Natural killer cell treated with Interleukin-12 subunit alpha and Interleukin-12 subunit beta and Interleukin-15 and Interleukin-18, amount 100 ng/mL, for 72 hours (primary cell): ENCODE data around the gene POLR3B. TPM values are rescaled to one million over a fixed set of nuclear protein-coding genes. Genes with fewer than 3 reads are reported as not detected.
"Not testable (repeated sequence)": the region's sequence is repeated elsewhere in the genome, so short reads cannot be mapped to it uniquely, and the experiment has no call there.

ENCODE experiments used
- ATAC-seq, 2 donors: fragments of 150-1000 bp; cut with Tn5 transposase in 1 of 2; sonication (Bioruptor Pico), chemical (Tn5 transposase) in 1 of 2; 2 replicates each; pipeline ENCODE4 v1.10.0; 2021
- DNase-seq: peaks from one replicate; pipeline ENCODE4 v3.0.0; 2022; ENCODE audit warnings: low spot score
- H3K27ac Mint-ChIP-seq, 2 donors: 1 replicate in 1 of 2; 2 replicates in 1 of 2; pipeline ENCODE4 v1.8.0; 2022; ENCODE audit warnings: mixed read lengths in 2 of 2, mild to moderate bottlenecking in 1 of 2, moderate library complexity in 1 of 2
- H3K27me3 Mint-ChIP-seq, 2 donors: 1 replicate in 1 of 2; 2 replicates in 1 of 2; pipeline ENCODE4 v1.8.0; 2022; ENCODE audit warnings: mixed read lengths in 2 of 2
- H3K36me3 Mint-ChIP-seq: one replicate; pipeline ENCODE4 v1.8.0; 2022; ENCODE audit warnings: mixed read lengths
- H3K4me1 Mint-ChIP-seq, 2 donors: 1 replicate in 1 of 2; 2 replicates in 1 of 2; pipeline ENCODE4 v1.8.0; 2022; ENCODE audit warnings: low read depth in 2 of 2, mixed read lengths in 2 of 2, mild to moderate bottlenecking in 1 of 2
- H3K4me3 Mint-ChIP-seq: one replicate; pipeline ENCODE4 v1.8.0; 2022; ENCODE audit warnings: mixed read lengths
- H3K9me3 Mint-ChIP-seq: 2 replicates; pipeline ENCODE4 v1.8.0; 2022; ENCODE audit warnings: mixed read lengths
- total RNA-seq, 2 donors: library from RNA; stranded (reverse); gene quantifications; one replicate each; pipeline ENCODE4 v1.2.3, GENCODE V29; 2022

POLR3B gene
- total RNA-seq, 2 donors from 2014 or later: 9.0 to 12.3 TPM

- no peak for DNase-seq
- H3K9me3 Mint-ChIP-seq: no peaks in the 10 kb centered on the region
- ATAC-seq: no peak
- H3K27ac Mint-ChIP-seq: no peak overlapping the region
- H3K36me3 Mint-ChIP-seq: peaks cover 29% of the 10 kb centered on the region
- H3K27me3 Mint-ChIP-seq: no peaks in the 10 kb centered on the region
- no peak overlapping the region for H3K4me3 Mint-ChIP-seq
- H3K4me1 Mint-ChIP-seq: no peaks in the 10 kb centered on the region
Observed at GRCh38 chr12:106436164-106436563, 78.6 kb downstream of the POLR3B start.

- Mint-ChIP-seq H3K9me3 (no peaks in the 10 kb centered on the region), H3K27me3 (no peaks in the 10 kb centered on the region), H3K4me3 (no peak overlapping the region), H3K27ac (no peak overlapping the region), H3K4me1 (no peaks in the 10 kb centered on the region), H3K36me3 (peaks cover 13% of the 10 kb centered on the region)
- ATAC-seq: no peak
- DNase-seq: no peak
Observed at GRCh38 chr12:106442575-106442974, 85.0 kb downstream of the POLR3B start.

GRCh38 chr12:106445053-106445452, 87.5 kb downstream of the POLR3B start:
- Mint-ChIP-seq H3K9me3 (no peaks in the 10 kb centered on the region), H3K36me3 (peaks cover 16% of the 10 kb centered on the region), H3K27ac (no peak overlapping the region), H3K27me3 (no peaks in the 10 kb centered on the region), H3K4me1 (no peaks in the 10 kb centered on the region), H3K4me3 (no peak overlapping the region)
- ATAC-seq (no peak), DNase-seq (no peak)

- DNase-seq (no peak), ATAC-seq (no peak)
- Mint-ChIP-seq H3K27ac (no peak overlapping the region), H3K36me3 (peaks cover 9% of the 10 kb centered on the region), H3K4me3 (no peak overlapping the region), H3K27me3 (no peaks in the 10 kb centered on the region), H3K9me3 (no peaks in the 10 kb centered on the region), H3K4me1 (no peaks in the 10 kb centered on the region)
Observed at GRCh38 chr12:106445959-106446358, 88.4 kb downstream of the POLR3B start.

- Mint-ChIP-seq H3K36me3 (peaks cover 9% of the 10 kb centered on the region), H3K4me1 (no peaks in the 10 kb centered on the region), H3K4me3 (no peak overlapping the region), H3K27ac (no peak overlapping the region), H3K9me3 (no peaks in the 10 kb centered on the region), H3K27me3 (no peaks in the 10 kb centered on the region)
- ATAC-seq: no peak
- DNase-seq: no peak
Observed at GRCh38 chr12:106446419-106447092, 89.0 kb downstream of the POLR3B start.

- Mint-ChIP-seq H3K36me3 (peaks cover 11% of the 10 kb centered on the region), H3K4me1 (no peaks in the 10 kb centered on the region), H3K27ac (no peak overlapping the region), H3K4me3 (no peak overlapping the region), H3K9me3 (no peaks in the 10 kb centered on the region), H3K27me3 (no peaks in the 10 kb centered on the region)
- ATAC-seq (no peak), DNase-seq (no peak)
Observed at GRCh38 chr12:106452309-106452708, 94.8 kb downstream of the POLR3B start.

- Mint-ChIP-seq H3K4me3 (no peak overlapping the region), H3K9me3 (no peaks in the 10 kb centered on the region), H3K4me1 (peaks cover 5 to 6% of the 10 kb centered on the region in 2 donors), H3K27ac (no peak overlapping the region), H3K36me3 (peaks cover 18% of the 10 kb centered on the region), H3K27me3 (no peaks in the 10 kb centered on the region)
- no peak for DNase-seq
- ATAC-seq: no peak
Observed at GRCh38 chr12:106455111-106455510, 97.6 kb downstream of the POLR3B start.

- H3K4me1 Mint-ChIP-seq: peaks cover 19 to 22% of the 10 kb centered on the region in 2 donors
- no peaks in the 10 kb centered on the region for H3K9me3 Mint-ChIP-seq
- no peak overlapping the region for H3K27ac Mint-ChIP-seq
- DNase-seq (no peak), ATAC-seq (no peak)
- no peak overlapping the region for H3K4me3 Mint-ChIP-seq
- peaks cover 0 to 9% of the 10 kb centered on the region in 2 donors for H3K27me3 Mint-ChIP-seq
- H3K36me3 Mint-ChIP-seq: peaks cover 35% of the 10 kb centered on the region
Observed at GRCh38 chr12:106459124-106459523, 101.6 kb downstream of the POLR3B start.

GRCh38 chr12:106459534-106459933, 102.0 kb downstream of the POLR3B start:
- peaks cover 0 to 9% of the 10 kb centered on the region in 2 donors for H3K27me3 Mint-ChIP-seq
- DNase-seq: no peak
- no peaks in the 10 kb centered on the region for H3K9me3 Mint-ChIP-seq
- H3K27ac Mint-ChIP-seq: no peak overlapping the region
- peaks cover 19 to 22% of the 10 kb centered on the region in 2 donors for H3K4me1 Mint-ChIP-seq
- H3K4me3 Mint-ChIP-seq: no peak overlapping the region
- no peak for ATAC-seq
- peaks cover 37% of the 10 kb centered on the region for H3K36me3 Mint-ChIP-seq

GRCh38 chr12:106461730-106462129, 104.2 kb downstream of the POLR3B start:
- no peak for DNase-seq
- Mint-ChIP-seq H3K9me3 (no peaks in the 10 kb centered on the region), H3K4me3 (no peak overlapping the region), H3K27me3 (peaks cover 0 to 9% of the 10 kb centered on the region in 2 donors), H3K27ac (peak overlapping the region in 1 of 2 donors; percentile 1), H3K36me3 (peaks cover 37% of the 10 kb centered on the region), H3K4me1 (peaks cover 19 to 22% of the 10 kb centered on the region in 2 donors)
- peak in 1 of 2 donors; percentile 6 for ATAC-seq

GRCh38 chr12:106465605-106466004, 108.1 kb downstream of the POLR3B start:
- not testable (repeated sequence) for H3K27me3 Mint-ChIP-seq, ATAC-seq, H3K9me3 Mint-ChIP-seq, H3K27ac Mint-ChIP-seq, DNase-seq, H3K4me3 Mint-ChIP-seq
- peaks cover 59% of the 10 kb centered on the region for H3K36me3 Mint-ChIP-seq
- H3K4me1 Mint-ChIP-seq: peaks cover 15 to 16% of the 10 kb centered on the region in 2 donors

- ATAC-seq, H3K36me3 Mint-ChIP-seq, H3K4me3 Mint-ChIP-seq, H3K9me3 Mint-ChIP-seq, DNase-seq, H3K27me3 Mint-ChIP-seq, H3K4me1 Mint-ChIP-seq, H3K27ac Mint-ChIP-seq: not testable (repeated sequence)
Observed at GRCh38 chr12:106475662-106476061, 118.1 kb downstream of the POLR3B start.

GRCh38 chr12:106477627-106478026, 120.1 kb downstream of the POLR3B start:
- H3K27me3 Mint-ChIP-seq, H3K4me3 Mint-ChIP-seq, H3K4me1 Mint-ChIP-seq, H3K27ac Mint-ChIP-seq, H3K9me3 Mint-ChIP-seq, ATAC-seq, DNase-seq, H3K36me3 Mint-ChIP-seq: not testable (repeated sequence)

- ATAC-seq (no peak), DNase-seq (no peak)
- H3K4me3 Mint-ChIP-seq: no peak overlapping the region
- peaks cover 0 to under 1% of the 10 kb centered on the region in 2 donors for H3K4me1 Mint-ChIP-seq
- no peak overlapping the region for H3K27ac Mint-ChIP-seq
- H3K36me3 Mint-ChIP-seq: no peaks in the 10 kb centered on the region
- no peaks in the 10 kb centered on the region for H3K9me3 Mint-ChIP-seq
- H3K27me3 Mint-ChIP-seq: no peaks in the 10 kb centered on the region
Observed at GRCh38 chr12:106480251-106480650, 122.7 kb downstream of the POLR3B start.

- Mint-ChIP-seq H3K4me1 (peaks cover 0 to 2% of the 10 kb centered on the region in 2 donors), H3K36me3 (no peaks in the 10 kb centered on the region), H3K27me3 (no peaks in the 10 kb centered on the region), H3K4me3 (no peak overlapping the region), H3K27ac (no peak overlapping the region), H3K9me3 (no peaks in the 10 kb centered on the region)
- ATAC-seq: no peak
- no peak for DNase-seq
Observed at GRCh38 chr12:106481246-106481645, 123.7 kb downstream of the POLR3B start.
